Stimulated activated CD8-positive, alpha-beta memory T cell treated with anti-CD3 and anti-CD28 coated beads, Interleukin-4, amount 100 ng/mL, for 48 hours (primary cell): ENCODE results near the gene CORO2A.
"Not testable (repeated sequence)": the region's sequence is repeated elsewhere in the genome, so short reads cannot be mapped to it uniquely, and the experiment has no call there.

ENCODE experiments used
- DNase-seq: peaks from one replicate; pipeline ENCODE4 v3.0.0-alpha.2; 2020

The CORO2A gene

GRCh38 chr9:98187926-98188325 lies 4.5 kb downstream of the CORO2A start:
- DNase-seq: no peak

- DNase-seq: no peak
Measured at GRCh38 chr9:98186236-98186635, 6.2 kb downstream of the CORO2A start.

- DNase-seq: no peak
Measured at GRCh38 chr9:98185611-98186171, 6.7 kb downstream of the CORO2A start.

- DNase-seq: no peak
Measured at GRCh38 chr9:98185021-98185567, 7.3 kb downstream of the CORO2A start.

- DNase-seq: no peak
Measured at GRCh38 chr9:98184326-98184725, 8.1 kb downstream of the CORO2A start.

- DNase-seq: no peak
Measured at GRCh38 chr9:98182889-98183599, 9.4 kb downstream of the CORO2A start.

- DNase-seq: no peak
Measured at GRCh38 chr9:98182069-98182820, 10.2 kb downstream of the CORO2A start.

- DNase-seq: no peak
Measured at GRCh38 chr9:98181746-98182068, 10.7 kb downstream of the CORO2A start.

GRCh38 chr9:98180996-98181395 lies 11.4 kb downstream of the CORO2A start:
- DNase-seq: no peak

- DNase-seq: no peak
Measured at GRCh38 chr9:98178874-98179850, 13.3 kb downstream of the CORO2A start.

GRCh38 chr9:98176391-98177259 lies 15.8 kb downstream of the CORO2A start:
- no peak for DNase-seq

- DNase-seq: no peak
Measured at GRCh38 chr9:98175762-98176161, 16.7 kb downstream of the CORO2A start.

GRCh38 chr9:98175028-98175569 lies 17.3 kb downstream of the CORO2A start:
- DNase-seq: no peak

- not testable (repeated sequence) for DNase-seq
Measured at GRCh38 chr9:98174502-98174918, 17.9 kb downstream of the CORO2A start.

- no peak for DNase-seq
Measured at GRCh38 chr9:98173181-98173580, 19.3 kb downstream of the CORO2A start.

GRCh38 chr9:98172604-98173003 lies 19.8 kb downstream of the CORO2A start:
- no peak for DNase-seq

- DNase-seq: no peak
Measured at GRCh38 chr9:98171176-98171925, 21.1 kb downstream of the CORO2A start.

- DNase-seq: peak; percentile 68
Measured at GRCh38 chr9:98168941-98169488, 23.4 kb downstream of the CORO2A start.

GRCh38 chr9:98168153-98168780 lies 24.2 kb downstream of the CORO2A start:
- no peak for DNase-seq

- no peak for DNase-seq
Measured at GRCh38 chr9:98164912-98165311, 27.5 kb downstream of the CORO2A start.
